GM19463 (cell line): ENCODE results near the gene SLC4A4.

Experiments
- ATAC-seq: cut with Tn5 transposase; IDR thresholded peaks from one replicate; pipeline ENCODE4 v1.9.1; 2021; ENCODE audit warnings: mild to moderate bottlenecking, moderate library complexity; ENCODE audit not compliant: unreplicated experiment

Gene SLC4A4

DNA sequence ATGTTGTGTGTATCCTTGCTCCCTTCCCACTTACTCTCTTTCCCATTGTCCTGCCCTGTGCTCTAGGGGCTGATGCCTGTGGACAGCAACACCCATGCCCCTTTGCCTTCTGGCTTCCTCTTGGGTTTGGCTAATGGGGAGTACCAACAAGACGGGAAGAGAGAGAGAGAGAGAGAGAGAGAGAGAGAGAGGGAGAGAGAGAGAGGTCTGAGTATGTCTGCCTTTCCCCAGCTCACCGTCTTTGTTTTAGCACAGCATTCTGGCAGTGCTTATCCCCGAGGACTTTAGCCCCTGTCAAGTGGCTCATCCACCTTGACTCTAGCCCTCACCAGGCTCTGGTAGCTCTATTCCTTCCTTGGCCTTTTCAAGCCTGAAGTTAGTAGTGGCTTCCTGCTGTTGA is 128.0 kb downstream of the SLC4A4 start:
- no peak for ATAC-seq

DNA sequence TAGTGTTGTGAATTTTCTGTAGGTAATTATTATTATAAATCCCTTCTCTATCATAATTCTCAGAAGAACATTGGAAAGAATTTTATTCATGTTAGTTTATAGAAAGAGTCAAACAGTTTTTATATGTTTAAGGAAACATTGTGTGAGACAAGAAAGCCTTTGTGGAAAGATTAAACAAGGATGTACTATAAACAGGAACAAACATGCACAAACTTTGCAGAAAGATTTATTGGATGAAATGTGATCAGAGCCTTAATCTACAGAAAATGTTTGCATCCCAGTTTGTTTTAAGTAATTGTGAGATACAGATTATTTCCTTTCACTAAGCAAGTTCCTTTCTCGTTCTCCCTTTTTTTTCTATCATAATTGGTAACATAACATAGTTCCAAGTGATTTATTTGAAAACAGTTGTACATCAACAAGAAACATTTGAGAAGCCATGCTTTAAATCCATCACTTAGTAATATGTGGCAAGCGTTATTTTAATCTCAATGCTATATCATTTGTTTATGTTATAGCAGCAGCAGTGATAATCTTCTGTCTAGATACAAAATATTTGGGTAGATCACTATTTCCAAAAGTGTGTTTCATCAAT is 129.4 kb downstream of the SLC4A4 start:
- ATAC-seq: no peak

DNA sequence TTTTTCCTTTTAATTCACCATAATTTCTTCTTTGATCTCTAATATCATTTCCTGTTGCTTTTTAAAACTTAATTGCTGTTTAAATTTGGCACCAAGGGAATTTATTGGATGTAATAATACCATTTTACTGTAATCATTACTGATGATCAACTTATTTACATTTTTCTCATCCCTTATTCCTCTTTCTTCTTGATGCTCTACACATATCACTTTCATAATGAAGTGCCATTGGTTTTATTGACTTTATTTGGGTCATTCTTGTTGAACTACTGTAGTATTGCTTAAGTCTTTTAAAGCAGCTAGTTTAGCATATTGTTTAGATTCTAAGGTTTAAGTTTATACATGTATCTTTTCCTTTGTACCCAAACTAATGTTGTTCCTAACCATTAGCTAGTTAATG is 130.7 kb downstream of the SLC4A4 start:
- ATAC-seq: no peak

DNA sequence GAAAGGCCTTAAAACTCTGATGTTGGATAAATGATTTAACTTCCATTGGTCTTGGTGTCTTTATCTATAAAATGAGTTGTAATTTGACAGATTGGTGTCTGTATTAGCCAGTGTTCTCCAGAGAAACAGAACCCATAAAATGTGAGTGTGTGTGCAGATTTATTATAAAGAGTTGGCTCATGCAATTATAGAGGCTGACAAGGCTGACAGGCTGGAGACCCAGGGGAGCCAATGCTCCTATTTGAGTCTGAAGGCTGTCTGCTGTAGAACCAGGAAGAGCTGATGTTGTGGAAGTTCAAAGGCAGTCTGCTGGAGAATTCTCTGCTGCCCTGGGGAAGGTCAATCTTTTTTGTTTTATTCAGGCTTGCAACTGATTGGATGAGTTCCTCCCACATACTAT is 131.7 kb downstream of the SLC4A4 start:
- no peak for ATAC-seq

DNA sequence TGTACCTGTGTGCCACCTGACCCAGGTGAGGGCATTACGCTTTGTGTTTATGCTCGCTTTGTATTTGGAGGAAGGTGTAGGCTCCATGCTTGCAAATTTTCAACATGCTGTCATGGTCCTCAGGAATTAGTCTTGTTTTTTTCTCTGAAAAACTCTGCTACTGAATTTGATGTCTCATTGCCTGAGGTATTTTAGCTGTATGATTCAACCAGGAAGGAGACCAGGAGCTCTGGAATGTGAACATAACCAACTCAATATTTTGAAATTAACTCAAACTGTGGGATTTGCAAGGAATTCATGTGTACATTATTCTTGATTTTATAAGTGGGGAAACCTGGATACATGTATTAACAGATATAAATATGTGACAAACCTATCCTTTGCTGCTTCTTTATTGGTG is 134.1 kb downstream of the SLC4A4 start:
- no peak for ATAC-seq

DNA sequence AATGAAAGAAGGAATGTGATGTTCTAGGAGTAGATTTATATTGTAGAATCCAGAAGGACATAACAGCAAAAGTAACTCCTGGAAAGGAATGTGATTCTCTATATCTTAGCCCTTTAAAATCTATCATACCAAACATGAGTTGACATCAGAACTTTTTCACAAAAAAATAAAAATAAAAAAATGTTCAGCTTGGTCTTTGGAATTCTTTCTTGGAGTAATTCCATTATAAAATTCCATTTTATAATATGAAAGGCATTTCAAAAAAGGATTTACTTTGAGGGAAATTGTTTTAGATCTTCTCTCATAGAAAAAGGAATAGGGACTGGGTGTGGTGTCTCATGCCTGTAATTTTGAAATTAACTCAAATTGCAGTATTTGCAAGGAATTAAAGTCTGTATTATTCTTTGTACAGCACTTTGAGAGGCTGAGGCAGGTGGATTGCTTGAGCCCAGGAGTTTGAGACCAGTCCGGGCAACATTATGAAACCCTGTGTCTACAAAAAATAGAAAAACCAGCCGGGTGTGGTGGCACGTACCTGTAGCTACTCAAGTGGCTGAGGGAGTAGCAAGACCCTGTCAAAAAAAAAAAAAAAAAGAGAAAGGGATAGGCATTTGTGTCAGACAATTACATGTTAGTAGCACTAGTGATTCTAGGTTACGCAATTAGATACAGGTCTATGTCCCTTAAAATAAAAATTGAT is 134.9 kb downstream of the SLC4A4 start:
- no peak for ATAC-seq

DNA sequence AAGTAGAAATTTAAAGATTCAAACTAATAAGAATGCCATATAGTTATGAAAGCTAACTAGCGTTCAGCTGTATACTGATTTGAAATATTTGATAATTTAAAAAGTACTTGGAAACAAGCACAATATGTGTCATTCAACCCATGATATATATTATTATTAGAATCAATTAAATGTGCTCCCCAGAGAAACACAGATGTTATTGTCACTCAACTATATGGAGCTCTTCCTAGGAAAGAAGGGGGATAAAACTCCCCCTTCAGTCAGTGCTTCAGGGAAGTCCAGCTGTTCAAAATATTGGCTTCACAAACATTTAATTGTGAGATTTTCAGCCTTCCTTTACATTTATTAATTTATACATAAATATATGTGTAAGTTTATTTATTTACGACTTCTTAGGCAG is 135.9 kb downstream of the SLC4A4 start:
- ATAC-seq: no peak

DNA sequence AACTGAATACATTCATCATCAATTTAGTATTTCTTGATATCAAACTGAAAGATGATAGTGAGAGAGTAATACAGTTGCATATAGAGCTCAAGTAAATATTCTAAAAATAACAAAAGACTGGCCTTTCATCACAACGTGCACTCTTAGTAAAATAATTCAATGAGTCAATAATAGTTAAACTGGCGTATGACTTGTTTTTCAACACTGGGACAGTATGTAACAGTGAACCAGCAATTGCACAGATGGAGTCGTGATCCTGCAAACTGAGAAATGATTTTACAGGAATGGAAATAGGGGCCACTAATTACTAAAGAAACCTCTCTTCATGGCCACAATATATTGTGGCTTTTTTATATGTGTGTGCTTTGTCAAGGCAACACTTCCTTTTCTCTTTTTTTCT is 137.4 kb downstream of the SLC4A4 start:
- ATAC-seq: no peak

DNA sequence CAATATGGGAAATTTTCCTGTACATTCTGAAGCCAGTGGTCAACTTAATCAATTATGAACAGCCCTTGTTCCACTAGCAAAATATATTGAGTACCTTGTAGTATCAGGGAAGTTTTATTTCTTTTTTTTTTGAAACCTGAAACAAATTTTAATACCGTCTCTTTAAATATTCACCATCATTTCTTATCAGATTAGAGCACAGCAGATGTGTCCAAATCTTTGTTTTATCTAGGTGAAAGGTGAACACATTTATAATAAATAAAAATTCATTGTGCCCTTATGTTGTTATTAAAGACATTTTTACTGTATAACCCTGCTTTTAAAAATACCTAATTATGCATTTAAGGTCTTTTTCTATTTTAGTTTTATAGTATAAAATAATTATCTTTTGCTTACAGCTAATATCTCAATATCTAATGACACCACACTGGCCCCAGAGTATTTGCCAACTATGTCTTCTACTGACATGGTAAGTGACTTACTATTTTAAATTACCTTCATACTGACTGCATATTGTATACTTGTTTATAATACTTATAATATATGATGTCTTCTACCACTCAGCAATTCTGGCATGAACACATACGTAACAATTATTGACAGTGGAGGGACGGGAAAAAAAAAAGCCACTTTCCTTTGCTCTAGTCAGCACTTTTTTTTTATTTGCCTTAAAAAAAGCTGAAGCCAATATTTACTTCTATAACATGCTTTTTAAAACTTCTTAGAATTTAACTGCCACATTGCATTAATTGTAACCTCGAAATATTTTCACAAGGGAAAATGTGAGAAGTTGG is 147.9 kb downstream of the SLC4A4 start:
- no peak for ATAC-seq

DNA sequence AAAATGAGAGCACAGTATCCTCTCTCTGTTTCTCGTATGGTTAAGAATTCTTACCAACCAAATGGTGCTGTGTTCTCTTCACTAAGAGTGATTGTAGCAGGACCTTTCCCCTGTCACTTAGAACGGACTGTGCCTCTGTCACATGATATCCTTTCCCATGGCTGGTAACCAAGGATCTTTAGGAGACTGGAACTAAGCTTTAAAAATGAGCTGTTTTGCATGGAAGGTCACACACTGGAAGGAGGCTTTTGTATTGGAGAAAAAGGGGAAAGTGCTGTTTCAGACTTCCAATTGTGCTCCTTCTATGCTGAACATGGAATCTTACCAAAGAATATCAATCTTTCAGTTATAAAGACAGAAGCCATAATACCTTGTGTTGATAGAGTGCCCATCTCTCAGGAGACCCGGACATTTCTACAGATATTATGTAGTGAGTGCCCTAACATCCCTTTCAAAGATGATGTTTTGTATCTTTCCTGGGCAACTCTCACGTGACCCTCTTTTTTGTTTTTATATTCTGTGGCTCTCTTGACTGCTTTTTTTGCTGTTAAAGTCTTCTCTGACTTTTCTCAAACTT is 148.6 kb downstream of the SLC4A4 start:
- ATAC-seq: no peak

DNA sequence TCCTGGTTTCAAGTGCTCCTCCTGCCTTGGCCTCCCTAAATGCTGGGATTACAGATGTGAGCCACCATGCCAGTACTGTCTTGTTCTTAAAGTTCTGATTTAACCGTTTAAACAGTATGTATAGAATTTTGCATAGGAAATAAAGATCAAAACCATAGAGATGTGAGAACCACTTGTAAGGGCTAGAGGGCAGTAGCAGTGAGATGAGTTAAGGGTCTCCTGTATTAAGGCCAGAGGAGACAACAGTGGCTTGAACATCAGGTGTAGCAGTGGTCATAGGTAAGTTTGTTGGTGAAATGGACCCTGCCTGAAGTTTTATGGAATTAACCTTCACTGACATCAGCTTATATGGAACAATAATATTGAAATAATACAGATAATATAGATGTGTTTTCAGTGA is 155.7 kb downstream of the SLC4A4 start:
- ATAC-seq: no peak

DNA sequence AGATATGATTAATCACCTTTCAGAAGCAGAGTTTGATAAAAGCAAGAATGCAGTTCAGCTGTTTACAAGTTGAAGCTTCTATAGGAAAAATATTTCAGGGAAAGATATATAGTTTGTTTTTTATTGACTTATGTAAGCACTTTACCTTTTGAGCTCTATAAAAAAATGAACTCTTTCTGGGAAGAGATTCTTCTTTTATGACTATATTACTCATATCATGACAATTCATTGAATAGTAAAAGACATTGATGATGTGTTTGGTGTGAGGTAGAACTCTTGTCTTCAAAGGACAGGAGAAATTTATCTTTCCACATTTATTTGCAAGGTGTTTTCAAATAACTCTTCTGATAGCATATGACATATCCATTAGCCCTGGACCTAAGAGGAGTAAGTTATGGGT is 156.6 kb downstream of the SLC4A4 start:
- ATAC-seq: no peak

DNA sequence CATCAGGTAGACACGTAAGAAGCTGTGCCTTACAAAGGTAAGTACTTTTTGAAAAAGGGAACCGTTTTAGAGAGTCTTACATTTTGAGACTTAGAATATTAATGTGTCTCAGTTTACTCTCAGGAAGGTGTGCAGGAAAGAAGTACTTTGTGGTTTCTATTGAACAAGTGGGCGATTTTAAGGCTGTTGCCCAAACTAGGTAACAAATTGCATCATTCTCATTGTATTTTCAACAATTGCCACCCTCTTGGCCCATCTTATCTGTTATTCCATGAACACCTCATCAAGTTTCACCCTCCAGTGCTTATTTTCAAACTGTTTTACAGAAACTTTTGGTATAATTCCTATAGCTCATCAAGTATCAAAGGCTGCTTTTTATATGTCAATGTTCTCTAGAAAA is 158.3 kb downstream of the SLC4A4 start:
- no peak for ATAC-seq

DNA sequence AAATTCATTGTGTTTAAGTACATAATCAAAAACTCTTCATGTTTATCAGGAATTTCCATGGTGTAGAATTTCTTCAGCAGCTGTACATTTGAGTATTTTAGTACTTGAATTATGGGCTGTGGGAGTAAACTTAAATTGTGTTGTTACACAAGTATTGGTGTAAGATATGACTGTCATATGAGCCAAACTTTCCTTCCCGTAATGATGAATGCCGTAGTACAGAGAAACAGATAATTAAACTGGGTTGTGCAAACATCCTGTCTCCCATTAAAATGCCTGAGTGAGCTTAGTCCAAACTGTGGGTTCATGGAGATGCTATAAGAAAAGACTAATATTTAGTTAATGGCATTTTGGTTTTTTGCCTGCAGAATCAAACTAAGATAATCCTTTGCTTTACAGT is 159.2 kb downstream of the SLC4A4 start:
- no peak for ATAC-seq

DNA sequence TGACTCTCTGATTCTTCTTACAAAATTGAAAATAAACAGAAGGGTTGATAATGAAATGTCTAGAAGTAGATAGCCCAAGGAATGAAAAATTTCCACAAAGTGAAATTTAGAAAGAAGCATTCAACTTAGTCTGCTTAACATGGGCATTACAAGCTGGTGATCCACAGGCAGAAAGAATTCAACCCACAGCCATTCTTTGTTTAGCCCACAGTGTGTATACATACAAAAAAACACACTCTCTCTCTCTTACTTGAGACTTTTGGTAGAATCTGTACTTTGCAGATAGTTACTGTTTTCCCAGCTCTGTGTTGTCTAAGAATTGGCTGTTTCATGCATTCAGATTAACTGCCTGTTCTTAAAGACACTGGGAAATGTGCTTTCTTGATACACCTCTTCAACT is 159.8 kb downstream of the SLC4A4 start:
- no peak for ATAC-seq

DNA sequence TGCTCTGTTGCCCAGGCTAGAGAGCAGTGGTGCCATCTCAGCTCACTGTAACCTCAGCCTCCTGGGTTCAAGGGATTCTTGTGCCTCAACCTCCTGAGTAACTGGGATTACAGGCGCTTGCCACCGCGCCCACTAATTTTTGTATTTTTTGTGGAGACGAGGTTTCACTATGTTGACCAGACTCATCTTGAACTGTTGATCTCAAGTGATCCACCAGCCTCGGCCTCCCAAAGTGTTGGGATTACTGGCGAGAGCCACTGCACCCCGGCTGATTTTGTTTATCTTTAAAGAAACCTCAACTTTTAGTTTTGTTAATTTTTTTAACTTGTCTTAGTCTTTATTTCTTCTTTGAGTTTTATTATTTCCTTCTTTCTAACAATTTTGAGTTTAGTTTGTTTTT is 163.2 kb downstream of the SLC4A4 start:
- no peak for ATAC-seq

DNA sequence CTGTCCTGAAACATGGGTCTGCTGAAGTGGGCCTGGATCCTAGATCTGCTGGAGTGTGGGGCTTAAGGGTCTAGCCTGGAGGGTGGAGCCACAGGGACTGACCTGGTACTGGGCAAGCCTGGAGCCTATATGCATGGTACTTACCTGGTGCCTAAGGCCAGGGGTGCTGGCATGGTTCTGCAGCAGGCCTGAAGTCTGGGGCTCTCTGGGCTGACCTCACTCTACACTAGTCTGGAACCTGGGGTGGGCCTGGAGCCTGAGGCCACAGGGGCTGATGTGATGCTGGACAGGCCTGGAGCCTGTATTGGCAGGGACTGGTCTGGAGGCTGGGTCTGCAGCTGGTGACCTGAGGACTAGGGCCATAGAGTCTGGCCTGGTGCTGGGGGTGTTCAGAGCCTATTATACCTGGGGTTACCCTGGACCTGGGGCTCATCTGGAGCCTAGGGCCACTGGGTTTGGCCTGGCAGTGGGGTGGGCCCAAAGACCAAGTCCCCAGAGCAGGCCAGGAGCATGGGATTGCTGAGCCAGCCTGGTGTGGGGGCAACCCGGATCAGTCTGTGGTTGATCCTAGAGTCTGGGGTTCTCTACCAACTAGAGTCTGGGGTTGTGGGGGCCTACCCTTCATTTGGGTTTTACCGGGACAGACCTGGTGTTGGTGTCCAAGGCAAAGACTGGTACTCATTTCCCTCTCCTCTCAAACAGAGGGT is 179.6 kb downstream of the SLC4A4 start:
- no peak for ATAC-seq

DNA sequence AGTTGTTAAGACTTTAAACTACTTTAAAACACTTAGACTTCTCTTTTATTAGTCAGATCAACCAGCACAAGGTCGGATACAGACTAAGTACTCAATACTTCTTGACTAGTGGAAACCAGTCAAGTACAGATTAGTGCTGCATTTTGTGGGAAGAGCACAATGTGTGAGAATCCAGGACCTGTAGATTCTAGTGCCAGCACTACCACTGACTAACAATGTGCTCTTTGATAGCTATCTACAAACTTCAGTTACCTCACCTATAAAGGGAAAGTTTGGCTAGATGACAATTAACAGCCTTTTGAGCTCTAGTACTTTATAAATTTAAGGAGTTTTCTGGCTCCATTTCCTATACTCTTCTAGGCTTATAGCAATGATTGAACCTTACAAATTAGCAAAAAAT is 181.5 kb downstream of the SLC4A4 start:
- ATAC-seq: no peak

DNA sequence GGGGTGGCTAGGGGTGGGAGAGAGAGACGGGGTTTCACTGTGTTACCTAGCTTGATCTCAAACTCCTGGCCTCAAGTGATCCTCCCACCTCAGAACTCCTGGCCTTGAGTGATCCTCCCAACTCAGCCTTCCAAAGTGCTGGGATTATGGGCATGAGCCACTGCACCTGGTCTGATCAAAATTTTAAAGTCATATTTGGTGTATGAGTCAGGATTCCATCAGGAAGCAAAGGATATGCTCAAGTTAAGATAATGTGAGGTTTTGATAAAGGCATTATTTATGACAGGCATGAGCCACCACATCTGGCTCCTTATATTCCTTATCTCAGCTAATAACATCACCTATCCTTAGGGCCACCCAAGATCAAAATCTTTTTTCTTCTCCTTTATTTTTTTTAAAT is 182.0 kb downstream of the SLC4A4 start:
- ATAC-seq: no peak

DNA sequence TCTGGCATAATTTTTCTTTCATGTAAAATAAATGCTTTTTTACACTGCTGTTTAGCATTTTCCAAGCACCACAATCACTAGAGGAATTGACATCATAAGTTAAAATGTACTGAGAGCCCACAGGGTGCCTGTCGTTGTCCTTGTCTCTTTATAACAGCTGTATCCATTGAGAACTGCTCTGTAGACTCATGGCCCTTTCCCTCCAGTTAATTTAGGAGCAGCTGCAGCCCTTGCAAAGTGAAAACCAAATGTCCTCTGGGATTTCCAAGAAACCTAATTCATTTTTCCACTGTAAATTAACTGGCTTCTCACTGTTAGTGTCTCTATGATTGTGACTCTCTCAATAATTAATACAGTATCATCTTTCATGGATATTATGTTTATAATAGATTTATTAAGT is 185.9 kb downstream of the SLC4A4 start:
- ATAC-seq: no peak
